GM21786 (cell line): ENCODE data around the gene C5orf22.
"Not testable (repeated sequence)": the region's sequence is repeated elsewhere in the genome, so short reads cannot be mapped to it uniquely, and the experiment has no call there.

Experiments used
- ATAC-seq: cut with Tn5 transposase; IDR thresholded peaks from one replicate; pipeline ENCODE4 v1.9.1; 2021; ENCODE audit not compliant: unreplicated experiment

C5orf22 gene

GRCh38 chr5:31602305-31602704, 70.2 kb downstream of the C5orf22 start:
- not testable (repeated sequence) for ATAC-seq

GRCh38 chr5:31604240-31604639, 72.1 kb downstream of the C5orf22 start:
- no peak for ATAC-seq

GRCh38 chr5:31604644-31605043, 72.5 kb downstream of the C5orf22 start:
- ATAC-seq: no peak
